B cell (primary cell): ENCODE results near the gene PLK1. TPM values are rescaled to one million over a fixed set of nuclear protein-coding genes. Genes with fewer than 3 reads are reported as not detected.
"Not testable (repeated sequence)": the region's sequence is repeated elsewhere in the genome, so short reads cannot be mapped to it uniquely, and the experiment has no call there.

Source experiments
- ATAC-seq: fragments of 200-7000 bp; cut with Tn5 transposase; one replicate; pipeline ENCODE4 v1.10.0; 2021; ENCODE audit warnings: low read depth, mild to moderate bottlenecking, moderate number of reproducible peaks, moderate library complexity
- CTCF ChIA-PET: fragments of 350-600 bp; sonication (Branson Sonifier 250); formaldehyde crosslinking; loops from one replicate; lab custom pipeline; 2021; ENCODE audit warnings: antibody characterized with exemption, inconsistent platforms; lab: Charles Lee
- POLR2A ChIA-PET: fragments of 350-600 bp; sonication (Branson Sonifier 250); formaldehyde crosslinking; loops from one replicate; lab custom pipeline; 2021; ENCODE audit warnings: antibody characterized with exemption; lab: Charles Lee
- DNase-seq: peaks from one replicate; pipeline ENCODE4 v3.0.0; 2013
- H2AFZ ChIP-seq: 2 replicates; pipeline ENCODE4 v1.6.1; 2012; ENCODE audit warnings: mild to moderate bottlenecking, low read depth, low read length; ENCODE audit not compliant: insufficient read depth, poor library complexity, severe bottlenecking
- H3K27ac ChIP-seq, 2 donors: 1 replicate in 1 of 2; 2 replicates in 1 of 2; pipeline ENCODE4 v1.5.1; 2012 to 2013; ENCODE audit warnings: low read length in 2 of 2, mild to moderate bottlenecking in 2 of 2, moderate library complexity in 1 of 2
- H3K27me3 ChIP-seq, 4 experiments: fragments of 200-600 bp in 1 of 4; sonication (generic) in 1 of 4; replicated peaks in 1 of 4; 1 replicate in 2 of 4; 2 replicates in 2 of 4; pipeline versions ENCODE4 v1.6.1 to v1.7.0; 2013 to 2016; ENCODE audit warnings: low read length in 3 of 4, mild to moderate bottlenecking in 2 of 4, mixed read lengths in 1 of 4, moderate library complexity in 1 of 4; ENCODE audit not compliant: insufficient read depth in 4 of 4, control insufficient read depth in 3 of 4; ENCODE audit errors: control extremely low read depth in 1 of 4
- H3K36me3 ChIP-seq, 2 experiments: replicated peaks in 1 of 2; 1 replicate in 1 of 2; 2 replicates in 1 of 2; pipeline versions ENCODE4 v1.6.1 to v1.7.1; 2013; ENCODE audit warnings: low read length in 1 of 2; ENCODE audit not compliant: insufficient read depth in 2 of 2, control insufficient read depth in 1 of 2; ENCODE audit errors: control extremely low read depth in 1 of 2, extremely low read depth in 1 of 2
- H3K4me1 ChIP-seq, 2 donors: fragments of 200-600 bp in 1 of 2; sonication (generic) in 1 of 2; 1 replicate in 1 of 2; 2 replicates in 1 of 2; pipeline versions ENCODE4 v1.5.1 to v1.6.1; 2013 to 2017; ENCODE audit warnings: low read length in 2 of 2; ENCODE audit not compliant: control insufficient read depth in 2 of 2, insufficient read depth in 2 of 2
- H3K4me2 ChIP-seq: replicated peaks from 2 replicates; pipeline ENCODE3; 2012; ENCODE audit warnings: mild to moderate bottlenecking, low read depth, low read length; ENCODE audit not compliant: poor library complexity, severe bottlenecking
- H3K4me3 ChIP-seq, 5 experiments: fragments of 200-600 bp in 1 of 5; sonication (generic) in 1 of 5; 1 replicate in 3 of 5; 2 replicates in 2 of 5; pipeline versions ENCODE4 v1.5.1 to v1.7.0; 2011 to 2016; ENCODE audit warnings: low read length in 4 of 5, mild to moderate bottlenecking in 4 of 5, low read depth in 2 of 5, control low read depth in 1 of 5, moderate library complexity in 1 of 5; ENCODE audit not compliant: insufficient read depth in 1 of 5; ENCODE audit errors: control extremely low read depth in 1 of 5, extremely low read depth in 1 of 5
- H3K79me2 ChIP-seq: fragments of 200-600 bp; sonication (generic); one replicate; pipeline ENCODE4 v1.6.0; 2016; ENCODE audit warnings: low read length; ENCODE audit not compliant: control insufficient read depth, insufficient read depth
- H3K9ac ChIP-seq: fragments of 200-600 bp; sonication (generic); 2 replicates; pipeline ENCODE4 v1.6.1; 2017; ENCODE audit warnings: mild to moderate bottlenecking, low read length, moderate library complexity
- H3K9me3 ChIP-seq, 3 donors: one replicate each; pipeline versions ENCODE4 v1.6.1 to v1.7.1; 2013; ENCODE audit warnings: low read length in 2 of 3; ENCODE audit not compliant: control insufficient read depth in 2 of 3, insufficient read depth in 1 of 3; ENCODE audit errors: control extremely low read depth in 1 of 3
- H4K20me1 ChIP-seq: 2 replicates; pipeline ENCODE4 v1.6.0; 2012; ENCODE audit warnings: mild to moderate bottlenecking, low read length; ENCODE audit not compliant: insufficient read depth, control insufficient read depth, poor library complexity, severe bottlenecking
- H3K27ac Mint-ChIP-seq: one replicate; pipeline ENCODE4 v1.8.0; 2021; ENCODE audit warnings: mixed read lengths
- H3K27me3 Mint-ChIP-seq: one replicate; pipeline ENCODE4 v1.8.0; 2021; ENCODE audit warnings: mixed read lengths
- H3K4me1 Mint-ChIP-seq: one replicate; pipeline ENCODE4 v1.8.0; 2021; ENCODE audit warnings: mixed read lengths
- H3K4me3 Mint-ChIP-seq: one replicate; pipeline ENCODE4 v1.8.0; 2021; ENCODE audit warnings: mixed read lengths
- H3K9me3 Mint-ChIP-seq: one replicate; pipeline ENCODE4 v1.8.0; 2022; ENCODE audit warnings: mixed read lengths; ENCODE audit not compliant: insufficient read depth
- CTCF ChIP-seq: fragments of 200-600 bp; IDR thresholded peaks from one replicate; pipeline ENCODE4 v1.8.0; 2022; ENCODE audit warnings: antibody characterized with exemption, mild to moderate bottlenecking
- EZH2 ChIP-seq: IDR thresholded peaks from 2 replicates; pipeline ENCODE4 v1.6.1; 2012; ENCODE audit warnings: borderline replicate concordance, low read depth, mild to moderate bottlenecking, moderate library complexity, low read length; ENCODE audit not compliant: insufficient read depth, poor library complexity, severe bottlenecking
- WGBS: methylation state at CpG from one replicate; pipeline ENCODE4 v1.1.5; 2013; ENCODE audit warnings: missing lambda C conversion rate; ENCODE audit not compliant: insufficient coverage; 5-methylcytosine and 5-hydroxymethylcytosine counted together
- intact Hi-C: fragments of 100-400 bp; cut with micrococcal nuclease; formaldehyde crosslinking; loops from one replicate; pipeline ENCODE4 v1.10.0; 2022
- polyA plus RNA-seq: library from polyadenylated mRNA; depleted of rRNA; stranded (reverse); fragments of >200 nt; gene quantifications from 2 replicates; pipeline ENCODE4 v1.2.3, GENCODE V29; 2012
- total RNA-seq, 2 donors: library from RNA; stranded (reverse); fragments of 120-200 nt in 1 of 2; gene quantifications; 1 replicate in 1 of 2; 2 replicates in 1 of 2; pipeline versions ENCODE4 v1.2.3 to v1.2.4, GENCODE V29; 2013 to 2022

PLK1 gene
- total and polyA plus RNA-seq, 2 donors (not counting 1 experiment from before 2014, with no cell fraction given), result 2.7 to 3.5 TPM

GRCh38 chr16:23734176-23734893 lies 55.6 kb downstream of the PLK1 start:
- Histone ChIP-seq H3K27ac (no peak overlapping the region), H3K4me2 (no peak overlapping the region), H3K4me3 (no peak overlapping the region), H4K20me1 (no peaks in the 10 kb centered on the region), H3K36me3 (no peaks in the 10 kb centered on the region), H3K9me3 (no peaks in the 10 kb centered on the region), H2AFZ (no peak overlapping the region), H3K79me2 (no peaks in the 10 kb centered on the region), H3K4me1 (peaks cover 3 to 5% of the 10 kb centered on the region in 2 donors), H3K27me3 (peaks cover 0 to 6% (median 0%) of the 10 kb centered on the region in 4 experiments), H3K9ac (no peak overlapping the region)
- 88% methylated on average over 6 of the region's 19 CpGs for WGBS
- Mint-ChIP-seq H3K4me1 (peaks cover 7% of the 10 kb centered on the region), H3K4me3 (no peak overlapping the region), H3K27ac (no peak overlapping the region), H3K27me3 (peaks cover 9% of the 10 kb centered on the region), H3K9me3 (no peaks in the 10 kb centered on the region)
- intact Hi-C loops, result loop anchor here (2.0 kb wide), 1 partner anchor 66 kb away; no protein-coding TSS in a partner anchor
- TF ChIP-seq CTCF (no peak), EZH2 (no peak)
- ChIA-PET POLR2A (no interaction called here), CTCF (interaction anchor here (0.7 to 7.5 kb wide), 10 partner anchors 68 to 770 kb away, joined by 3 to 59 read pairs (median 4); no protein-coding TSS in a partner anchor)
- DNase-seq (no peak), ATAC-seq (no peak)

- H3K4me2 ChIP-seq, H3K36me3 ChIP-seq, H3K4me1 Mint-ChIP-seq, H3K27me3 ChIP-seq, POLR2A ChIA-PET, H3K27ac ChIP-seq, H4K20me1 ChIP-seq, intact Hi-C loops, H3K4me1 ChIP-seq, H3K9me3 ChIP-seq, H3K9me3 Mint-ChIP-seq, H3K9ac ChIP-seq, H2AFZ ChIP-seq, ATAC-seq, H3K27ac Mint-ChIP-seq, H3K79me2 ChIP-seq, H3K4me3 ChIP-seq, DNase-seq, H3K4me3 Mint-ChIP-seq: not testable (repeated sequence)
- WGBS, result no CpG with 5 or more reads among the region's 1 CpG
- CTCF ChIA-PET, result interaction anchor here (1.0 kb wide), 1 partner anchor 767 kb away, joined by 5 read pairs; no protein-coding TSS in a partner anchor
- H3K27me3 Mint-ChIP-seq, result peaks cover 12% of the 10 kb centered on the region
Observed at GRCh38 chr16:23737423-23738028, 58.8 kb downstream of the PLK1 start.
